Activated naive CD8-positive, alpha-beta T cell treated with anti-CD3 and anti-CD28 coated beads for 36 hours (primary cell): ENCODE measurements around the gene KIAA0825. TPM values are rescaled to one million over a fixed set of nuclear protein-coding genes. Genes with fewer than 3 reads are reported as not detected.

ENCODE experiments used
- DNase-seq: peaks from one replicate; pipeline ENCODE4 v3.0.0; 2021
- H3K27ac Mint-ChIP-seq: one replicate; pipeline ENCODE4 v1.8.0; 2022; ENCODE audit warnings: mild to moderate bottlenecking, moderate library complexity, mixed read lengths
- H3K27me3 Mint-ChIP-seq: one replicate; pipeline ENCODE4 v1.8.0; 2022; ENCODE audit warnings: mild to moderate bottlenecking, mixed read lengths
- H3K36me3 Mint-ChIP-seq: one replicate; pipeline ENCODE4 v1.8.0; 2021; ENCODE audit warnings: mild to moderate bottlenecking, mixed read lengths
- H3K4me1 Mint-ChIP-seq: one replicate; pipeline ENCODE4 v1.8.0; 2021; ENCODE audit warnings: mixed read lengths
- H3K4me3 Mint-ChIP-seq: one replicate; pipeline ENCODE4 v1.8.0; 2022; ENCODE audit warnings: mild to moderate bottlenecking, moderate library complexity, mixed read lengths
- H3K9me3 Mint-ChIP-seq: one replicate; pipeline ENCODE4 v1.8.0; 2022; ENCODE audit warnings: mixed read lengths
- total RNA-seq, 2 experiments: library from RNA; stranded (reverse); gene quantifications; one replicate each; pipeline ENCODE4 v1.2.3, GENCODE V29; 2021

The KIAA0825 gene
- total RNA-seq, 2 experiments from 2014 or later, result 0.76 to 1.0 TPM

DNA sequence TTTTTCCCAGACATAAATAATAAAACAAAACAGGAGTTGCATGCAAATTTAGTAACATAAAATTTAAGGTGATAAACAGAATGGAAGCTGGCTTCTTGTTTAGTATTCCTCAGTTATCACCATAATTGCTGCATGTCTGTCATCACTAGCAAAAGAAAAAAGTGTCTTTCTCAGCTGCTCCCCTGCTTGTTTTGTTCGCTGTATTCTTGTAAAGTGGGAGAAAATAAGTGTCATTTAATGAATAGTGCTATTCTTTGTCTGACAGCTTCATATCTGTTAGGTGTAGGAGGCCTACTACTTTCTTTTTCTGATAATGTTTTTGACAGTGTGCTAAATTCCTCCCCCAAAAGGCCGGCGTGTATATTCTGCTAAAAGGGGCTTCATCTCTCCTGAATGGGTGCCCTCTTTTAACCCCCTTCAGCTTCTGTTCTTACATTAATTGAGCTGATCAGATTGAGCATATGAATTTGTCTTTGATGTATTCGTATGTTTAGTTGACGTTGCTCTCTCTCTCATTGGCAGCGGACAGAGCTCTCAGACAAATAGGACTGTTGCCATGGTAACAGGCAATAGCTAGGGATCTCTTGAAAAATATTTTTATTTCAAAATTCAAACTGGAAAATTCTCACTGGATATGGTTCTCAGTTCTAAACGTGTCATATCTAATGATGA, 303.8 kb downstream of the KIAA0825 start:
- H3K9me3 Mint-ChIP-seq, result no peaks in the 10 kb centered on the region
- no peaks in the 10 kb centered on the region for H3K36me3 Mint-ChIP-seq
- H3K4me1 Mint-ChIP-seq, result peaks cover 6% of the 10 kb centered on the region
- no peaks in the 10 kb centered on the region for H3K27me3 Mint-ChIP-seq
- H3K4me3 Mint-ChIP-seq, result no peak overlapping the region
- no peak overlapping the region for H3K27ac Mint-ChIP-seq
- no peak for DNase-seq

DNA sequence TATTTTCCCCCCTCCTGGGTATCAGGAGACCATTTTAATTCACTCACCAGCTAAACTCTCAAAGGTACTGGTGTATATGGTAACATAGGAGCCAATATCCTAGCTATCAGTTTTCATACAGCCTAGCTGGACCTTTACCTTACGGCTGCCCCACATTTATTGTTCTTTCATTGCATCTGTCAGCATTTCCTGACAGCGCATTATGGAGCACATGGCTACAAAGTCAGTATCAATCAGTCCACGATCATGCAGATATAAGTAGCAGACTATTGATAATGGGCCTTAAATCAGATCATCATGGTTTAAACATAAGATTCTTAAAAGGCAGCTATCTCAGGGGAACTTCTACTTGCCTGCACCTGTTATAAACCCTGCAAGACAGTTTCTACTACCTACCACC, 304.7 kb downstream of the KIAA0825 start:
- H3K4me3 Mint-ChIP-seq, result no peak overlapping the region
- H3K27me3 Mint-ChIP-seq, result no peaks in the 10 kb centered on the region
- peaks cover 6% of the 10 kb centered on the region for H3K4me1 Mint-ChIP-seq
- H3K27ac Mint-ChIP-seq, result no peak overlapping the region
- no peaks in the 10 kb centered on the region for H3K9me3 Mint-ChIP-seq
- H3K36me3 Mint-ChIP-seq, result no peaks in the 10 kb centered on the region
- no peak for DNase-seq

DNA sequence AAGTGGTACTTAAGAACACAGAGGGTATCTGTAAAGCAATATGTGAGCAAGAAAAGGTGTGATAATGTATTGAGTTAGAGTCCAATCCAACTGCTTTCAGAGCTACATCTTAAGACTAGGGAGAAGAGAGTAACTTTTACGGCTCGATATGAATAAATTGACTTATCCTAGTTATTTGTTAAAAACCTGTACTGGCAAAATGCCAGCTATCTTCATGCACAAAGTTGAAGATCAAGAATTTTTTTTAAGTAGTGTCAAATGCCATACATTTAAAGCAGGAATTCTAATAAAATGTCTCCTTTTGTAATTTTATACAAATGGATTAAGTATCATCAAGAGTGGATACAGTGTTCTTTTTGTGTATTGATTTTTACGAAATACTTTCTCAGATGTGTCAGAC, 305.2 kb downstream of the KIAA0825 start:
- peaks cover 6% of the 10 kb centered on the region for H3K4me1 Mint-ChIP-seq
- H3K4me3 Mint-ChIP-seq, result no peak overlapping the region
- H3K36me3 Mint-ChIP-seq, result no peaks in the 10 kb centered on the region
- no peak overlapping the region for H3K27ac Mint-ChIP-seq
- no peak for DNase-seq
- H3K27me3 Mint-ChIP-seq, result no peaks in the 10 kb centered on the region
- H3K9me3 Mint-ChIP-seq, result no peaks in the 10 kb centered on the region

DNA sequence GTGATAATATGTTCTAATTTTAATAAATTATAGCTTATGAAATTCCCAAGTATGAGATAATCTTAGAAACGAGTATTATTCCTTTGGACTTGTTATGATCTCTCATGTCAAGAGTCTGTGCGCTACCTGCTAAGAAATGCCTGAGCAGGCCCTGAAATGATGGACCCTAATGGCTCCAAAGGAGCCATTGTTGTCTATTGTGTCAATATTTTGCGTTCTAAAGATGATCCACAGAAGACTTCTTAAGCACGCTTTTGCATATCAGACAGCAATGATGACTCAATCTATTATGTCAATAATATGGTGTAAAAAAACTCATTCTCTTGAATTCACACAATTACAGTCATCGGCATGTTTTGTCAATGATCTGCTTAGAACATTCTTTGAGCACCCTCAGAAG, 306.1 kb downstream of the KIAA0825 start:
- Mint-ChIP-seq H3K27me3 (no peaks in the 10 kb centered on the region), H3K4me1 (peaks cover 6% of the 10 kb centered on the region), H3K36me3 (no peaks in the 10 kb centered on the region), H3K4me3 (no peak overlapping the region), H3K27ac (no peak overlapping the region), H3K9me3 (no peaks in the 10 kb centered on the region)
- DNase-seq, result no peak

DNA sequence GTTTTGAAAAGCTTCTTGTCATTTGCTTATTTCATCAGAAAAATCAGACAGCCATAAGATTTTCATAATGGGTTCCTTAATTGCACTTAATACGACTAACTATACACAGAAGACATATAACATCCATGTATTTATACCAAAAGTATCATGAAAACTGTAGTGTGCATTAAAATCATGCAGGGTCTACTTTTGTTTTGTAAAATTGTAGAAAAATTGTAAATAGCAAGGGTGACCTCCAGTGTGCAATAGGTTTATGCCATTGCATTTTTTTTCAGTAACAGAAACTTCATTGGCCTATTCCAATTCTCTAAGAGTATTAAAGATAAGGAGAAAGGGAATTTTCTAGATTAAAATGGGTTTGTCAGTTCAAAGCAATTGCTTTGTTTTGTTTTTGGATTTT, 307.6 kb downstream of the KIAA0825 start:
- H3K4me3 Mint-ChIP-seq, result no peak overlapping the region
- H3K4me1 Mint-ChIP-seq, result no peaks in the 10 kb centered on the region
- H3K36me3 Mint-ChIP-seq, result no peaks in the 10 kb centered on the region
- H3K27me3 Mint-ChIP-seq, result no peaks in the 10 kb centered on the region
- no peak for DNase-seq
- no peaks in the 10 kb centered on the region for H3K9me3 Mint-ChIP-seq
- H3K27ac Mint-ChIP-seq, result no peak overlapping the region

DNA sequence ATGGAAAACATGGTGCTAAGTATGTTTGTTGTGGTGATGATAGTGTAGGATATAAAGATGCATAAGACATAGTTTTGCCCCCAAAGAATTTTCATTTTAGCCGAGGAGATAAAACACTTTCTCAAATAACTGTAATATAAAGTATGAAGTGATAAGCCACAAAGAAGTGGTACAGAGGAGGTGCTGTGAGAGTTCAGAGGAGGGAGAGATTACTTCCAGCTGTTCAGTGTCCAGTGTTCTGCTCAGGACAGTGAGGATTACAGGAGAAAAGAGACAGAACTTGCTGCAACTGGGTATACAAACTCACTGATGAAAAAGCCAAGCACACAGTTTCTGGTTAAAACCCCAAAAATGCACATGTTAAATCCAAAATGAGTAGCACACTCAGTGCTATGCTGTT, 309.3 kb downstream of the KIAA0825 start:
- H3K4me1 Mint-ChIP-seq, result no peaks in the 10 kb centered on the region
- no peak overlapping the region for H3K4me3 Mint-ChIP-seq
- H3K9me3 Mint-ChIP-seq, result no peaks in the 10 kb centered on the region
- no peaks in the 10 kb centered on the region for H3K36me3 Mint-ChIP-seq
- H3K27ac Mint-ChIP-seq, result no peak overlapping the region
- no peak for DNase-seq
- no peaks in the 10 kb centered on the region for H3K27me3 Mint-ChIP-seq

DNA sequence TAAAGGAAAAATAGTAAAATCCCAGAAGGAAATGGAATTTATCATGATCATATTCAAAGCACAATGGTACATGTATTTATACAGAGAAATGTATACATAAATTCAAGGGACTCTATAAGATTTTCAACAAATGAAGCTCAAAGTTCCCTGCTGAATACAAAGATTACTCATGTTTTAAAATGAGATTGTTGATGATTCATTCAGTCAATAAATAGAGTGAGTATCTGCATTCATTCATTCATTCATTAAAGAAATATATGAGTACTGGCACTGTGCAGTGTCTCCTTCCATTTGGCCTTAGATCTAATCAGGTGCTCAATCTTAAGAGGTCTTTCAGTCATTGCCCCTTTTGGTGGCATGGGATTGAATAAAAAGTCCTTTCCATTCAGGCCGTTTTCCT, 310.0 kb downstream of the KIAA0825 start:
- Mint-ChIP-seq H3K4me3 (no peak overlapping the region), H3K36me3 (no peaks in the 10 kb centered on the region), H3K4me1 (no peaks in the 10 kb centered on the region), H3K9me3 (no peaks in the 10 kb centered on the region), H3K27me3 (no peaks in the 10 kb centered on the region), H3K27ac (no peak overlapping the region)
- no peak for DNase-seq

DNA sequence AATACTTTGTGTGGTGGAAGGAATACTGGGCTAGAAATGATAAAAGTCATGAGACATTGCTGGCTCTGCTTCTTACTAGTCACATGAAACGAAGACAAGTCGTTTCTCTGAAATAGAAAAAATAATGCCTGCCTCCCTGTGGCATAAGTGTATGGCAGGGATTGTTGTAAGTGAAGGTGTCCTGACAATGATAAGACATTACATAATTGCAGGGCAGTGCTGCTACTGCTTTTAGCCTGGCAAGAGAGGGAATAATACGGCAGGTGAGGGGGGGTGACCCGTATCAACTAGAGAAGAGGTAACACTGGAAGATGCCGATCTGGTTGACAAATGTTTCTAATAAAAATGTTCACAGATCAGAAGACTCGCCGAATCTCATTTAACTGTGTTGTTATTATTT, 314.3 kb downstream of the KIAA0825 start:
- Mint-ChIP-seq H3K4me1 (no peaks in the 10 kb centered on the region), H3K9me3 (no peaks in the 10 kb centered on the region), H3K27me3 (no peaks in the 10 kb centered on the region), H3K4me3 (no peak overlapping the region), H3K36me3 (no peaks in the 10 kb centered on the region), H3K27ac (no peak overlapping the region)
- no peak for DNase-seq

DNA sequence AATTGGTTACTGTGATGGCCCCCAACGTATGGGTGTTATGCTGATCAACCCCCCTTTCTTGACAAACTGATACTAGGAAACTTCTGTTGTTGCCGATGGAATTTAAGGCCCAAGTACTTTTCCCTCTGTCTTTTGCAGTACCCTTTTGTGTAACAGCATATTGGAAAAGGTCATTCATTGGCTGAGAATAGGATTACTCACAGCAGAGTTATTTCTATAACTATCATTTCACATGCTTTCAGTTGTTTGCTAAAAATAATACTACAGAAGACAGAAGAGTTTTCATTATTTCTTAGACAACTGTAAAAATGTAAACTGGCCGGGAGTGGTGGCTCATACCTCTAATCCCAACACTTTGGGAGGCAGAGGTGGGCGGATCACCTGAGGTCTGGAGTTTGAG, 329.5 kb downstream of the KIAA0825 start:
- Mint-ChIP-seq H3K36me3 (no peaks in the 10 kb centered on the region), H3K4me1 (no peaks in the 10 kb centered on the region), H3K27ac (no peak overlapping the region), H3K9me3 (peaks cover 20% of the 10 kb centered on the region), H3K4me3 (no peak overlapping the region), H3K27me3 (no peaks in the 10 kb centered on the region)
- DNase-seq, result no peak

DNA sequence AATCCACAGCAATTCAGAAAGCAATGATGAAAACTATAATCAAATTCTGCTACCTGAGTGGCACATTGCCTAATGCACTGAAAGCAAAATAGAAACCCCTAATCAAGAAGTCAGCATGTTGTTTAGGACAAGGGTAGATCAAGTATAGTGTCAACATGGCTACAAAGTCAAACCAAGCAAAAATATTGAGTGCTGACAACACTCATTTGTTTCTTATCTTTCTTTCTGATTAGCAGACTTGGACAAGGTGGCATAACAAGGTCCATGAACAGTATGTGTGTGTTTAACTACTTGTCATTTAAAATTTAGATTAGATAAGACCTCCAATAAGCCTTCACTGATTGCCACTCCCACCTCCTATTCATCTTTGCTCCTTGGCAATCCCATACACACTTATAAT, 332.4 kb downstream of the KIAA0825 start:
- DNase-seq, result no peak
- Mint-ChIP-seq H3K4me1 (no peaks in the 10 kb centered on the region), H3K27ac (no peak overlapping the region), H3K27me3 (no peaks in the 10 kb centered on the region), H3K4me3 (no peak overlapping the region), H3K9me3 (peaks cover under 1% of the 10 kb centered on the region), H3K36me3 (no peaks in the 10 kb centered on the region)

DNA sequence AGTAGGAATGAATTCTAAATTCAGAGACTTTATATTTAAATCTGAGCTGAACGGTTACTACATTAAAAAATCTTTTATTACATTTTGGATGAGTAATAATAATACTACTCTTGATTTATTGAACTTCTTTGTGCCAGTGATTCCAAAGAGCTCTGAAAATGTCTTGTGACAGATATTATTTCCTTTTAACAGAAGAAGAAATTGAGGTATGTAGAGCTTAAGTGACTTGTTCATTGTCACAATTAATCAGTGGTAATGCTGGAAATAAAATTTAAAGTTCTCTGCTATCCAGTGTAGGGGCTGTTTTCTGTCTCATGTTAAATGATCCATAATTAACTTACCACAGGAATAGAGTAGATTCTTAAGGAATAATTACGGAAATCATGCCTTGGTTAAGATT, 335.3 kb downstream of the KIAA0825 start:
- H3K27me3 Mint-ChIP-seq, result no peaks in the 10 kb centered on the region
- H3K4me1 Mint-ChIP-seq, result no peaks in the 10 kb centered on the region
- no peak overlapping the region for H3K4me3 Mint-ChIP-seq
- DNase-seq, result no peak
- no peak overlapping the region for H3K27ac Mint-ChIP-seq
- H3K36me3 Mint-ChIP-seq, result no peaks in the 10 kb centered on the region
- no peaks in the 10 kb centered on the region for H3K9me3 Mint-ChIP-seq

DNA sequence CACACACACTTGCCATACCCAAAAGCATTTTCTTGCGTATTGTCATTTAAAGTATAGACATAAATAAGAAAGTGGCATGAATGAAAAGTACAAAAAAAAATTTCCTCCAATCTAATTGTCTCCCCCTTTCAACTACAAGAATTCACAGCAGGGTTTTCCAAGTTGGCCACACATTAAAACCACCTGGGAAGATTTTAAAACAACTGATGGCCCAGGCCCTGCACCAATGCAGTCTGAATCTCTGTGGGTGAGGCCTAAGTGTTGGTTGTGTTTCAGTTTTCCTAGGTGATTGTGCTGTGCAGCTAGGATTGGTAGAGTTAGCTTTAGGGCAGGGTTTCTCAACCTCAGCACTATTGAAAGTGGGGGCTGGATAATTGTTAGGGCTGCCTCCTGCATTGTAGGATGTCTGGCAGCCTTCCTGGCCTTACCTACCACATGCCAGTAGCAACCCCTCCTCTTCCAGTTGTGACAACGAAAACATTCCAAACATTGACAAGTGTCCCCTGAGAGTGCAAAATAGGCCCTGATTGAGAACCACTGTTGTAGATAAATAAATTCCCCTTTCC, 337.1 kb downstream of the KIAA0825 start:
- Mint-ChIP-seq H3K4me1 (no peaks in the 10 kb centered on the region), H3K4me3 (no peak overlapping the region), H3K27ac (no peak overlapping the region), H3K9me3 (no peaks in the 10 kb centered on the region), H3K27me3 (peaks cover 6% of the 10 kb centered on the region), H3K36me3 (no peaks in the 10 kb centered on the region)
- DNase-seq, result no peak

DNA sequence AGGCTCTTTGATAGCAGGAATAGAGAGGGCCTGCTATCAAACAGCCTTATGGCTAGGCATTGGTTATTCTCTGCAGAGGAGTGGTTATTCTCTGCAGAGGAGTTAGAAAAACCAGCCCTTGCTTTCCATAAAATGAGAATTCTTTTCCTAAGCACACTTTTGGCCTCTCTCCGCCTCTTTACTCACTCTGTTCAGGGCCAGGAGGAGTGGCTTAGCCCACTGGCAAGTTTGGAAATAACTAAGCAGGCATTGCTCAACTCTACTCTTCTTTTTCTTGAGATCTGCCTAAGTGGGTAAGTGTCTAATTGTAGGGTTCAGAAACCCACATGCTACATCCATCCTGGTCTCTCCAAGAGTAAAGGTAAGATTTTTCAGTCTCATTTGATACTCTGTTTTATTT, 341.7 kb downstream of the KIAA0825 start:
- no peaks in the 10 kb centered on the region for H3K9me3 Mint-ChIP-seq
- H3K27ac Mint-ChIP-seq, result no peak overlapping the region
- DNase-seq, result no peak
- peaks cover 6% of the 10 kb centered on the region for H3K27me3 Mint-ChIP-seq
- H3K4me3 Mint-ChIP-seq, result no peak overlapping the region
- H3K36me3 Mint-ChIP-seq, result no peaks in the 10 kb centered on the region
- H3K4me1 Mint-ChIP-seq, result no peaks in the 10 kb centered on the region

DNA sequence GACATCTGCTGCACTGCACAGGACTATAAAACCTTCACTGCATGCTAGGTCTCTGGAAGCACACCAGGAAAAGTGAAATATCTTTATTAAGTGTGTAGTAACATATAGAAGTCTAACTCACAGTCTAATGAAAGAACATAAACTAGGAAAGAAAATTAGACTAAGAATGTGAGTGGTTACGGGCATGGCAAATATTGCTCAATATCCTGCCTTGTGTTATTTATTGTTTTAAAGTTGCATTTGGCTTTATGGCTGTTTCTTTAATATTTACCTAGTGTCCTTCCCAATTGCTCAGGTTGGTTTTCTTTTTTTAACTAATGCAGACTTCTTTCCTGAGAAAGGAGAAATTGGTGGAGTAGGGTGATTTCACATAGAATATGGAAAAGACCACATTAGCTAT, 342.4 kb downstream of the KIAA0825 start:
- DNase-seq, result no peak
- no peak overlapping the region for H3K4me3 Mint-ChIP-seq
- no peaks in the 10 kb centered on the region for H3K9me3 Mint-ChIP-seq
- H3K27me3 Mint-ChIP-seq, result peaks cover 6% of the 10 kb centered on the region
- no peak overlapping the region for H3K27ac Mint-ChIP-seq
- H3K36me3 Mint-ChIP-seq, result no peaks in the 10 kb centered on the region
- H3K4me1 Mint-ChIP-seq, result no peaks in the 10 kb centered on the region

DNA sequence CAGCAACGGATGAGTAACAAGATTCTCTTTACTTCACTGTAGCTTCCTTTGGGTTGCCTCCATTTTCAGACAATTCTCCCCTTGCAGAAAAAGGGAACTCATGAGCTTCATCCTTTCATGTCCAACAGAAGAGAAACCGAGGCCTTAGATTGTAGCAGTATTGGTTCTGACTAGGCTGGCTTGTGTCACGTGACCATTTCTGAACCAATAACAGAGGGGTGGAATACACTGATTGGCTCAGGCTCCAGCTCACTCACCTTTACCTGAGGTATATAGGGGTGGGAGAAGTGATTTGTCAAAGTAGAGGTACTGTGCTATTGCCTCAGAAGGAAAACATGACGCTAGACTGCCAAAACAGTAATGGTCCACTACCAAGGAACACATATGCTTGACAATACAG, 343.7 kb downstream of the KIAA0825 start:
- H3K36me3 Mint-ChIP-seq, result no peaks in the 10 kb centered on the region
- no peak overlapping the region for H3K4me3 Mint-ChIP-seq
- peaks cover 4% of the 10 kb centered on the region for H3K9me3 Mint-ChIP-seq
- no peak for DNase-seq
- no peaks in the 10 kb centered on the region for H3K4me1 Mint-ChIP-seq
- H3K27ac Mint-ChIP-seq, result no peak overlapping the region
- H3K27me3 Mint-ChIP-seq, result peaks cover 6% of the 10 kb centered on the region

DNA sequence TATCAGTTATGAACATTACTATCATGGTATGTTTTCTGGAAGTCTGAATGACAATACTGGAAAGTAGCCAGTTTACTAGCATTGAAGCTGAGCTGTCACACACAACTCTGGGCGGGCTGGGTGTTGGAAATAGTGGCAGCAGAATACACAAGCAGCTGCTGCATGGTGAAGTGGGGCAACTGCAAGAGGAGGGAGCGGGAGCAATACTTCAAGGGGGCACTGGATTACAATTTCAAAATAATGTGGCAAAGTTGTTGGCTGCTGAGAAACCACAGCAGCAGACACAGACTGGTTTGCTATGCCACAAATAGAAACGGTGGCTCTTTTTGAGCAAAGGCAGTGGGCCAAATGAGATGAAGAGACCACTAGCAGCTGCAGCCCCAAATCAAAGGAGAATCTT, 350.2 kb downstream of the KIAA0825 start:
- no peaks in the 10 kb centered on the region for H3K4me1 Mint-ChIP-seq
- H3K27ac Mint-ChIP-seq, result no peak overlapping the region
- DNase-seq, result no peak
- no peaks in the 10 kb centered on the region for H3K36me3 Mint-ChIP-seq
- H3K9me3 Mint-ChIP-seq, result peaks cover 5% of the 10 kb centered on the region
- peaks cover 3% of the 10 kb centered on the region for H3K27me3 Mint-ChIP-seq
- H3K4me3 Mint-ChIP-seq, result no peak overlapping the region
